ENCODE results near the gene MYO1B.

MYO1B gene

GRCh38 chr2:191360918-191361317, 115.7 kb downstream of the MYO1B start:
- DNase-seq (ENCODE audit: low spot score) = no peak

- DNase-seq (ENCODE audit: low spot score) = no peak
Measured at GRCh38 chr2:191362841-191363240, 117.6 kb downstream of the MYO1B start.

- DNase-seq (ENCODE audit: low spot score) = no peak
Measured at GRCh38 chr2:191363267-191363666, 118.1 kb downstream of the MYO1B start.

GRCh38 chr2:191365089-191365488, 119.9 kb downstream of the MYO1B start:
- no peak for DNase-seq (ENCODE audit: low spot score)

GRCh38 chr2:191366199-191366598, 121.0 kb downstream of the MYO1B start:
- DNase-seq (ENCODE audit: low spot score) = no peak

- DNase-seq (ENCODE audit: low spot score) = peak; percentile 29
Measured at GRCh38 chr2:191369034-191369433, 123.8 kb downstream of the MYO1B start.

- DNase-seq (ENCODE audit: low spot score) = no peak
Measured at GRCh38 chr2:191374366-191374765, 129.2 kb downstream of the MYO1B start.

GRCh38 chr2:191374939-191375338, 129.7 kb downstream of the MYO1B start:
- DNase-seq (ENCODE audit: low spot score) = no peak

- DNase-seq (ENCODE audit: low spot score) = peak; percentile 80
Measured at GRCh38 chr2:191376981-191377629, 131.9 kb downstream of the MYO1B start.

- DNase-seq (ENCODE audit: low spot score) = no peak
Measured at GRCh38 chr2:191379375-191379774, 134.2 kb downstream of the MYO1B start.

- DNase-seq (ENCODE audit: low spot score) = no peak
Measured at GRCh38 chr2:191382801-191383200, 137.6 kb downstream of the MYO1B start.

GRCh38 chr2:191383486-191383885, 138.3 kb downstream of the MYO1B start:
- no peak for DNase-seq (ENCODE audit: low spot score)

GRCh38 chr2:191384829-191385228, 139.6 kb downstream of the MYO1B start:
- DNase-seq (ENCODE audit: low spot score) = no peak

- no peak for DNase-seq (ENCODE audit: low spot score)
Measured at GRCh38 chr2:191385416-191386160, 140.4 kb downstream of the MYO1B start.

- no peak for DNase-seq (ENCODE audit: low spot score)
Measured at GRCh38 chr2:191386938-191387536, 141.8 kb downstream of the MYO1B start.

GRCh38 chr2:191389288-191389687, 144.1 kb downstream of the MYO1B start:
- no peak for DNase-seq (ENCODE audit: low spot score)

- no peak for DNase-seq (ENCODE audit: low spot score)
Measured at GRCh38 chr2:191391171-191391570, 146.0 kb downstream of the MYO1B start.

- no peak for DNase-seq (ENCODE audit: low spot score)
Measured at GRCh38 chr2:191394043-191394442, 148.8 kb downstream of the MYO1B start.

GRCh38 chr2:191396794-191397193, 151.6 kb downstream of the MYO1B start:
- no peak for DNase-seq (ENCODE audit: low spot score)

GRCh38 chr2:191399601-191400000, 154.4 kb downstream of the MYO1B start:
- no peak for DNase-seq (ENCODE audit: low spot score)

GRCh38 chr2:191401287-191401686, 156.1 kb downstream of the MYO1B start:
- peak; percentile 3 for DNase-seq (ENCODE audit: low spot score)

- no peak for DNase-seq (ENCODE audit: low spot score)
Measured at GRCh38 chr2:191402966-191403565, 157.9 kb downstream of the MYO1B start.

- DNase-seq (ENCODE audit: low spot score) = no peak
Measured at GRCh38 chr2:191404568-191404991, 159.4 kb downstream of the MYO1B start.

Data from COLO829 (cell line).